Measurements from ENCODE around the gene TM6SF1.

DNA sequence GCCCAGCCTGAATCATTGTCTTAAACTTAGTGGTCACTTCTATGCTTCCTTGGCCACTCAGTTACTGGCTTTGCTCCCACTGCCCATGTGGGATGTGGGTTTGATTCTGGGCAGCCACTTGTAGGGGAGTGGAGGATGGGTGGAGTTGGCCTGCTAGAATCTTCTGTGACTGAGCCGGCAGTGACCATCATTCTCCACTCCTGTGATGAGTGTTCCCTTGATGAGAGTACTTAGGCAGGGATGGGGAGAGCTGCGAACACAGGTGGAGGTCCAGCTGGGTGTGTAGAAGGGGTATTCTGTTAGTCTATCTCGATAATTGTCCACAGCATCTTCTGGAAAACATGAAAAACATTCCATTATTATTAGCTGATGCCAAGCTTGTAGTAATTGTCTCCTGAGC is 8.0 kb downstream of the TM6SF1 start:
- no peak for TF ChIP-seq CTCF (IDR thresholded peaks at IDR 0.05; ENCODE audit: poor library complexity, severe bottlenecking)
- TF ChIP-seq POLR2AphosphoS5 (IDR thresholded peaks at IDR 0.05), result no peak
- no peak for TF ChIP-seq EZH2 (IDR thresholded peaks at IDR 0.05; ENCODE audit: borderline replicate concordance, insufficient read depth, low read length, poor library complexity, severe bottlenecking)
- no peak for TF ChIP-seq RAD21 (conservative IDR thresholded peaks at IDR 0.05)
- TF ChIP-seq REST (IDR thresholded peaks at IDR 0.05; ENCODE audit: borderline replicate concordance), result no peak
